ENCODE results near the gene CHN1. TPM values are rescaled to one million over a fixed set of nuclear protein-coding genes. Genes with fewer than 3 reads are reported as not detected.

Gene CHN1
- total RNA-seq, 5 donors from 2014 or later (not counting 1 experiment from before 2014, with no cell fraction given) = 1.4 to 3.2 (median 3.0) TPM

DNA sequence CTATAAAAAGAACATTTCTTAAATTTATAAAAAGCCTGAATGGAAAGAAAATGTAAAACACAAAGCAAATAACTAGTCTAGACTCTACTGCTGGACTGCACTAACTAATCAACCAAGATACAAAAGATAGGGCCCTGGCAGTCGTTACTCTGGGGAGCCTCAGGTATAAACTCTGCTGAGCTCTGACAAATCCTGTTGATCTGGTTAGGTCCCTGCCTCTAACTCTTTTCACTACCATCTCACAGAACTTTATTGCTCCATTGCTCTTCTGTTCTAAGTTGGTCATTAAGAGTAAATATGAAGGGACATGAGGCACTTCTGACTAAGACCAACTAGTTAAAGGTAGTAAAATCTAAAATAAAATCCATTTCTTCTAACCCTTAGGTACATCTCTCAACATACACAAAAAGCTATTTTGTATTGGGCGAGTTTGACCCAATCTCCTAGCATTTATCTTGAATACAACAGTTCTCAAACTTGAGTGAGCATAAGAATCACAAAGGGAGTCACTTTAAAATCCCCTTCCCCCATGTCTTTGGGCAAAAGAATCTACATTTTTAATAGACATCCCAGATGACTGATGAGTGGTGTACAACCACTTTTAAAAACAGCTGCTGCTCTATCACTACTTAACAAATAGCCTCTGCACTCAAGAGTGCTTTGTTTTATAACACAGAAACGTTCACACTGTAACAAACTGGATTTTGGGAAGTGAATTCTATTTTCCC is 2.5 kb downstream of the CHN1 start:
- no peak overlapping the region for H3K4me3 Mint-ChIP-seq
- CTCF ChIA-PET = interaction anchor here in 1 of 2 donors (0.6 kb wide), 1 partner anchor 425 kb away, joined by 3 read pairs; no protein-coding TSS in a partner anchor
- 69% methylated on average over 2 of the region's 3 CpGs for WGBS (ENCODE audit: insufficient coverage)

DNA sequence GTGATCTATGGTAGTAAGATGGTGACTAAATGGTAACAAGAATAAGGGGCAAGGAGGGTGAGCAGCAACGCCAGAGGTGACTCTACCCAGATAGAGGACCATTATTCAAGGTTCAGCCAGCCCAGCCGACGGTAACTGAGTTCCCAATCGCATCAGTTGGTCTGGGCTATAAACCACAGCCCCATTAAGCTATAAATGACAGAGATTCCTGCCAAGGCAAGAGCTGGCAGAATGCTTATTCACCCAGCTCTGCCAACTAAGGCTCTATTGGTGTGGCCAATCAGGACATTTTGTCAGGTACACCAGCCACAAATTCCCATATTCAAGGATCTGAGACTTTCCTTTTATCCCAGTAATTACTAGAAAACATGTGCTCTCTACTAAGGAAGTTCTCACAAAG is 3.6 kb downstream of the CHN1 start:
- Histone ChIP-seq H3K4me3 (ENCODE audit: control insufficient read depth in 1 of 2, extremely low read depth in 1 of 2, low read length in 1 of 2) (no peak overlapping the region), H3K27me3 (replicated peaks in 1 of 2; ENCODE audit: control insufficient read depth in 2 of 2, extremely low read depth in 1 of 2, insufficient read depth in 2 of 2, low read length in 1 of 2) (peaks cover 9 to 27% of the 10 kb centered on the region in 2 experiments), H3K27ac (ENCODE audit: low read length) (no peak overlapping the region), H3K36me3 (ENCODE audit: control insufficient read depth in 2 of 2, extremely low read depth in 1 of 2, insufficient read depth in 1 of 2, low read length in 1 of 2) (no peaks in the 10 kb centered on the region), H3K9me3 (no peaks in the 10 kb centered on the region), H3K4me1 (ENCODE audit: control insufficient read depth in 1 of 2, extremely low read depth in 1 of 2, insufficient read depth in 2 of 2, low read length in 2 of 2) (peaks cover 0 to 11% of the 10 kb centered on the region in 2 experiments)
- peaks cover 4 to 13% (median 8%) of the 10 kb centered on the region in 3 donors for H3K4me1 Mint-ChIP-seq
- ATAC-seq (replicated peaks in 1 of 4) (no peak), DNase-seq (no peak)
- 100% methylated on average over 4 of the region's 4 CpGs for WGBS (ENCODE audit: insufficient coverage)
- H3K36me3 Mint-ChIP-seq = no peaks in the 10 kb centered on the region
- no peak overlapping the region for H3K4me3 Mint-ChIP-seq
- H3K27me3 Mint-ChIP-seq = peaks cover 40 to 47% of the 10 kb centered on the region in 2 donors
- POLR2A ChIA-PET = interaction anchor here in 1 of 2 donors (0.6 kb wide), 1 partner anchor 18 kb away, joined by 8 read pairs; no protein-coding TSS in a partner anchor
- no peaks in the 10 kb centered on the region for H3K9me3 Mint-ChIP-seq
- CTCF ChIA-PET = interaction anchor here in 1 of 2 donors (0.6 to 0.8 kb wide), 2 partner anchors 122 to 302 kb away, joined by 3 read pairs; no protein-coding TSS in a partner anchor
- no peak overlapping the region for H3K27ac Mint-ChIP-seq

More for the DNA sequence above, 2.5 kb downstream of the CHN1 start:
- H3K9me3 Mint-ChIP-seq = no peaks in the 10 kb centered on the region
- peaks cover 19 to 25% of the 10 kb centered on the region in 2 experiments for H3K27me3 ChIP-seq (replicated peaks in 1 of 2; ENCODE audit: control insufficient read depth in 2 of 2, extremely low read depth in 1 of 2, insufficient read depth in 2 of 2, low read length in 1 of 2)
- H3K27ac ChIP-seq (ENCODE audit: low read length) = no peak overlapping the region
- H3K36me3 ChIP-seq (ENCODE audit: control insufficient read depth in 2 of 2, extremely low read depth in 1 of 2, insufficient read depth in 1 of 2, low read length in 1 of 2) = no peaks in the 10 kb centered on the region
- H3K9me3 ChIP-seq = no peaks in the 10 kb centered on the region
- no peak overlapping the region for H3K27ac Mint-ChIP-seq
- H3K36me3 Mint-ChIP-seq = no peaks in the 10 kb centered on the region
- H3K4me1 Mint-ChIP-seq = peaks cover 4 to 13% (median 8%) of the 10 kb centered on the region in 3 donors
- H3K27me3 Mint-ChIP-seq = peaks cover 40 to 53% of the 10 kb centered on the region in 2 donors
- H3K4me1 ChIP-seq (ENCODE audit: control insufficient read depth in 1 of 2, extremely low read depth in 1 of 2, insufficient read depth in 2 of 2, low read length in 2 of 2) = peaks cover 0 to 11% of the 10 kb centered on the region in 2 experiments
- POLR2A ChIA-PET = no interaction called here
- ATAC-seq (replicated peaks in 1 of 4) (no peak), DNase-seq (no peak)
- H3K4me3 ChIP-seq (ENCODE audit: control insufficient read depth in 1 of 2, extremely low read depth in 1 of 2, low read length in 1 of 2) = no peak overlapping the region

DNA sequence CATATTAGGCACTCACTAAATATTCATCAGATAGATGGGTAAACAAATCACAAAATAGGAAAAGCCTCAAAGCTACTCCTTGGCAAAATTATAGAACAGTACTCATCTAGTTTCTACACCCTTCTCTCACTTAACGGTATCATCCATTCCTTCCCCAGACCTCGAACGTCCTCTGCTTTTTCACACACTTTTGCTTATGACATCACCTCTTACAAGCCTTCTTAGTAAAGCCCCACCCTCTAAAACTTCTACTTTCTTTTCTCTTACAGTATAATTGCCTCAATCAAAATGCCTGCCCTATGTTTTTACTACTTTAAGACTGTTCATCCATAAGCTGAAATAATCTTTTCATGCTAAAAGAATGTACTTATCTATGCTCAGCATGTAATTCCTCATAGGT is 8.1 kb downstream of the CHN1 start:
- Histone ChIP-seq H3K27me3 (replicated peaks in 1 of 2; ENCODE audit: control insufficient read depth in 2 of 2, extremely low read depth in 1 of 2, insufficient read depth in 2 of 2, low read length in 1 of 2) (peaks cover 5 to 16% of the 10 kb centered on the region in 2 experiments), H3K9me3 (no peaks in the 10 kb centered on the region), H3K4me3 (ENCODE audit: control insufficient read depth in 1 of 2, extremely low read depth in 1 of 2, low read length in 1 of 2) (no peak overlapping the region), H3K36me3 (ENCODE audit: control insufficient read depth in 2 of 2, extremely low read depth in 1 of 2, insufficient read depth in 1 of 2, low read length in 1 of 2) (no peaks in the 10 kb centered on the region), H3K4me1 (ENCODE audit: control insufficient read depth in 1 of 2, extremely low read depth in 1 of 2, insufficient read depth in 2 of 2, low read length in 2 of 2) (no peaks in the 10 kb centered on the region), H3K27ac (ENCODE audit: low read length) (no peak overlapping the region)
- H3K27me3 Mint-ChIP-seq = peaks cover 24 to 41% of the 10 kb centered on the region in 2 donors
- no peak for DNase-seq
- ChIA-PET CTCF (interaction anchor here in 1 of 2 donors (1.2 kb wide), 1 partner anchor 14 kb away, joined by 5 read pairs; no protein-coding TSS in a partner anchor), POLR2A (no interaction called here)
- ATAC-seq (replicated peaks in 1 of 4) = no peak
- WGBS (ENCODE audit: insufficient coverage) = 58% methylated on average over 3 of the region's 3 CpGs
- H3K4me3 Mint-ChIP-seq = no peak overlapping the region
- H3K36me3 Mint-ChIP-seq = no peaks in the 10 kb centered on the region
- H3K9me3 Mint-ChIP-seq = no peaks in the 10 kb centered on the region
- no peaks in the 10 kb centered on the region for H3K4me1 Mint-ChIP-seq
- H3K27ac Mint-ChIP-seq = no peak overlapping the region

DNA sequence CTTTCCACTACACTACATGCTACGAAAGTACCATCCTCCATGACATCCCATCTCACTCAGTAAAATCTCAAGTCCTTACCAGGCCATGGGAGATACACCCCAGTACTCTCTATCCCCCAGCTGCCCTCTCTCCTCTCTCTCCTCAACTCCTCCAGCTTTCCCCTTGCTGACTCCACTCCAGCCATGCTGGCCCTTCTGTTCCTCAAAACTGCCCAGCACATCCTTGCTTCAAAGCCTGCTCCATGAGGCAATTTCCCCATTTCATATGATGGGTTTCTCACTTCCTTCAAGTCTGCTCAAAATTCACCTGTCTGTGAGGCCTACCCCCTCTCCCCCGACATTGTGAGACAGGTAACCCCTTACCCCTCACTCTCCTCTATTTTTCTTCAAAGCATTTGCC is 8.6 kb downstream of the CHN1 start:
- Histone ChIP-seq H3K27ac (ENCODE audit: low read length) (no peak overlapping the region), H3K36me3 (ENCODE audit: control insufficient read depth in 2 of 2, extremely low read depth in 1 of 2, insufficient read depth in 1 of 2, low read length in 1 of 2) (no peaks in the 10 kb centered on the region), H3K4me1 (ENCODE audit: control insufficient read depth in 1 of 2, extremely low read depth in 1 of 2, insufficient read depth in 2 of 2, low read length in 2 of 2) (no peaks in the 10 kb centered on the region), H3K4me3 (ENCODE audit: control insufficient read depth in 1 of 2, extremely low read depth in 1 of 2, low read length in 1 of 2) (no peak overlapping the region), H3K27me3 (replicated peaks in 1 of 2; ENCODE audit: control insufficient read depth in 2 of 2, extremely low read depth in 1 of 2, insufficient read depth in 2 of 2, low read length in 1 of 2) (peaks cover 2 to 15% of the 10 kb centered on the region in 2 experiments), H3K9me3 (no peaks in the 10 kb centered on the region)
- ChIA-PET CTCF (interaction anchor here in 1 of 2 donors (1.2 kb wide), 1 partner anchor 15 kb away, joined by 5 read pairs; no protein-coding TSS in a partner anchor), POLR2A (no interaction called here)
- H3K9me3 Mint-ChIP-seq = no peaks in the 10 kb centered on the region
- ATAC-seq (replicated peaks in 1 of 4) (no peak), DNase-seq (no peak)
- H3K4me1 Mint-ChIP-seq = no peaks in the 10 kb centered on the region
- peaks cover 23 to 40% of the 10 kb centered on the region in 2 donors for H3K27me3 Mint-ChIP-seq
- no peak overlapping the region for H3K4me3 Mint-ChIP-seq
- H3K36me3 Mint-ChIP-seq = no peaks in the 10 kb centered on the region
- no peak overlapping the region for H3K27ac Mint-ChIP-seq
- 83% methylated on average over 2 of the region's 2 CpGs for WGBS (ENCODE audit: insufficient coverage)

DNA sequence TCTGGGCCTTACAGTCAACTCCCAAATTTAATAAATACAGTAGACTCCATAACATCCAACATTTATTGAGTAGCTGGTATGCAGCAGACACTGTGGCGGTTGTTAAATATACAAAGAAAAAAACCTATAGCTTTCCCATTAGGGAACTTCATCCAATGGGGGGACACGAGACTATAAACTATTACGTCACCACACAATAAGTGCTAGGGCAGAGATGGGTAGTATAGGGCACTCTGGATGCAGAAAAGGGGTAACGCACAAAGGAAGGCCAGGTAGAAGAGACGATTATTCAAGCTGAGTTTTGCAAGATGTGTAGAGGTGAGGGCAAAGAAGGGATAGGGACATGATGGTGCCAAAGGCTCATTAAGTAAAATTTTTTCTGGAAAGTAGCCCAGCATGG is 10.8 kb downstream of the CHN1 start:
- H3K4me3 Mint-ChIP-seq = no peak overlapping the region
- Histone ChIP-seq H3K27ac (ENCODE audit: low read length) (no peak overlapping the region), H3K4me1 (ENCODE audit: control insufficient read depth in 1 of 2, extremely low read depth in 1 of 2, insufficient read depth in 2 of 2, low read length in 2 of 2) (peaks cover 0 to 3% of the 10 kb centered on the region in 2 experiments), H3K27me3 (replicated peaks in 1 of 2; ENCODE audit: control insufficient read depth in 2 of 2, extremely low read depth in 1 of 2, insufficient read depth in 2 of 2, low read length in 1 of 2) (peaks cover 0 to 6% of the 10 kb centered on the region in 2 experiments), H3K9me3 (no peaks in the 10 kb centered on the region), H3K4me3 (ENCODE audit: control insufficient read depth in 1 of 2, extremely low read depth in 1 of 2, low read length in 1 of 2) (no peak overlapping the region), H3K36me3 (ENCODE audit: control insufficient read depth in 2 of 2, extremely low read depth in 1 of 2, insufficient read depth in 1 of 2, low read length in 1 of 2) (no peaks in the 10 kb centered on the region)
- WGBS (ENCODE audit: insufficient coverage) = 46% methylated on average over 2 of the region's 5 CpGs
- no peaks in the 10 kb centered on the region for H3K9me3 Mint-ChIP-seq
- H3K27me3 Mint-ChIP-seq = peaks cover 8 to 24% of the 10 kb centered on the region in 2 donors
- DNase-seq = no peak
- peaks cover 3 to 11% (median 7%) of the 10 kb centered on the region in 3 donors for H3K4me1 Mint-ChIP-seq
- no peak overlapping the region for H3K27ac Mint-ChIP-seq
- ATAC-seq (replicated peaks in 1 of 4) = no peak
- ChIA-PET CTCF (interaction anchor here (0.6 to 1.0 kb wide), 3 partner anchors 197 to 296 kb away, joined by 3 to 7 read pairs (median 3); no protein-coding TSS in a partner anchor), POLR2A (no interaction called here)
- no peaks in the 10 kb centered on the region for H3K36me3 Mint-ChIP-seq

DNA sequence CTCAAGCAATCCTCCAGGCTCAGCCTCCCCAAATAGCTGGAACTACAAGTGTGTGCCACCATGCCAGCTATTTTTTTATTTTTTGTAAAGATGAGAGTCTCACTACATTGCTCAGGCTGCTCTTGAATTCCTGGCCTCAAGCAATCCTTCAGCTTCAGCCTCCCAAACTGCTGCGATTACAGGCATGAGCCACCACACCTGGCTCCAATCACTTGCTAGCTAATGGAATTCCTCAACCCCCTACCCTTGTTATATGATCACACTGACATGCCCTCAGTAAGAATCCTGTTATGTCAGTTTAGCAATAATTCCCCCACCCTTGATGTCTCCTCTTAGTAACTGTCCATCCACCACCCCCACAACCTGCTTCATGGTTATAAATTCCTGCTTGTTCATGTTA is 12.3 kb downstream of the CHN1 start:
- Histone ChIP-seq H3K9me3 (no peaks in the 10 kb centered on the region), H3K27ac (ENCODE audit: low read length) (no peak overlapping the region), H3K4me1 (ENCODE audit: control insufficient read depth in 1 of 2, extremely low read depth in 1 of 2, insufficient read depth in 2 of 2, low read length in 2 of 2) (peaks cover 0 to 3% of the 10 kb centered on the region in 2 experiments), H3K4me3 (ENCODE audit: control insufficient read depth in 1 of 2, extremely low read depth in 1 of 2, low read length in 1 of 2) (no peak overlapping the region), H3K27me3 (replicated peaks in 1 of 2; ENCODE audit: control insufficient read depth in 2 of 2, extremely low read depth in 1 of 2, insufficient read depth in 2 of 2, low read length in 1 of 2) (peaks cover 0 to 4% of the 10 kb centered on the region in 2 experiments), H3K36me3 (ENCODE audit: control insufficient read depth in 2 of 2, extremely low read depth in 1 of 2, insufficient read depth in 1 of 2, low read length in 1 of 2) (no peaks in the 10 kb centered on the region)
- Mint-ChIP-seq H3K27me3 (peaks cover 8 to 23% of the 10 kb centered on the region in 2 donors), H3K36me3 (no peaks in the 10 kb centered on the region), H3K4me3 (no peak overlapping the region), H3K4me1 (peaks cover 3 to 11% (median 7%) of the 10 kb centered on the region in 3 donors), H3K9me3 (no peaks in the 10 kb centered on the region), H3K27ac (no peak overlapping the region)
- 100% methylated on average over 1 of the region's 1 CpG for WGBS (ENCODE audit: insufficient coverage)
- DNase-seq (no peak), ATAC-seq (replicated peaks in 1 of 4) (no peak)
- CTCF ChIA-PET = interaction anchor here (0.6 to 4.0 kb wide), 2 partner anchors 150 to 294 kb away, joined by 3 to 33 read pairs; no protein-coding TSS in a partner anchor
- POLR2A ChIA-PET = no interaction called here
